GM19328 (cell line): ENCODE results near the gene PCSK4.
A peak's percentile ranks its signal among the peaks of the same experiment; 100 is the strongest.
"Not testable (repeated sequence)": the region's sequence is repeated elsewhere in the genome, so short reads cannot be mapped to it uniquely, and the experiment has no call there.

Experiments used
- ATAC-seq: cut with Tn5 transposase; IDR thresholded peaks from one replicate; pipeline ENCODE4 v1.9.1; 2021; ENCODE audit warnings: mild to moderate bottlenecking, moderate library complexity; ENCODE audit not compliant: unreplicated experiment

PCSK4 gene

DNA sequence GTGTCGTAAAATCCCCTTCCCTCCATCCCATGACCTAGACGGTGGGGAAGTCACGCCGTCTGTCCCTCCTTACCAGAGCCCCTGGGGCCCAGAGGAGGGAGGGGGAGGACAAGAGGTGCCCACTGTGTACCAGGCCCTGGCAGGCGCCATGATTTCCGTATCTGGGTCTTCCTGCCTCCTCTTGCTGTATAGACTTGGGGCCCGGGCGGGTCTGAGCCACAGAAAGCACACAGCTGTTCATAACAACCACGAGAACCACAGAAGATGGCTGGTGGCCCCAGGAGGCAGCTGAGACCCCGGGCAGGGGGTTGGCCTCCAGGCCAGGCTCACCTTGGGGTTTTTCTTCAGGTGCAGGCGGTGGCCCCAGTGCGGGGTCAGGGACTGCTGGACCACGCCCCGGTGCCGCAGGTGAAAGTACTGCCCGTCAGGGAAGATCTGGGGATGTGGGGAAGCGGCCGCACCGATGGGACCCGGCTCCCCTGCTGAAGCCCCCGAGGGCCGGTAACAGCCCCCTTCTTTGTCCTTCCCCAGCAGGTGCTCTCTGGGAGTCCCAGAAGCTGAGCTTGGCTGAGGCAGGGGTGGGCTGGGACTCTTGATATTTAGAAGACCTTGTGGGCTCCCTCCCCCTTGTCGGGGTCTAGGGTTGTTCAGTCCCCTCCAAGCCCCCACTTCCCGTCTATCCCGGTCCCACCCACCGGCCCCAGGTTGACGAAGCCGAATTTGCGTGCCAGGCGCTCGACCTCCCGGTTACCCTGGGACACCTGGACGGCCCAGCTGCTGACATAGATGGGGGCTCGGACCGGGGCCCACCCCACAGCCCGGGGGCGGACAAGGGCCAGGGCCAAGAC is 463 bp downstream of the PCSK4 start:
- ATAC-seq: no peak

DNA sequence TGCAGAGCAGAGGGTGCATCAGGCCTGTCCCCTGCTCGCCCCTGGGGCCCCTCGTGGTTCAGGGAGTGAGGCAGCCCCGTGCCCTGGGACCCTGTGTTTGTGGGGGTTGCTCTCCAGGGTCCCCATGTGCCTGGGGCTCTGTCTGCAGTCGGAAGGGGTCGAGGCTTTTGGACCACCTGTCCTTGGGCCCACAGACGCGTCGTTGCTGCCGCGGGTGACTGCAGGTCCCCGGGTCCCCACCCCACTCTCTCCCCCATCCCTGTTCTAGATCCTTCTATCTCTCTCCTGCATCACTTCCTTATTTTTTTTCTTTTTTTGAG is 1.9 kb downstream of the PCSK4 start:
- ATAC-seq: no peak

DNA sequence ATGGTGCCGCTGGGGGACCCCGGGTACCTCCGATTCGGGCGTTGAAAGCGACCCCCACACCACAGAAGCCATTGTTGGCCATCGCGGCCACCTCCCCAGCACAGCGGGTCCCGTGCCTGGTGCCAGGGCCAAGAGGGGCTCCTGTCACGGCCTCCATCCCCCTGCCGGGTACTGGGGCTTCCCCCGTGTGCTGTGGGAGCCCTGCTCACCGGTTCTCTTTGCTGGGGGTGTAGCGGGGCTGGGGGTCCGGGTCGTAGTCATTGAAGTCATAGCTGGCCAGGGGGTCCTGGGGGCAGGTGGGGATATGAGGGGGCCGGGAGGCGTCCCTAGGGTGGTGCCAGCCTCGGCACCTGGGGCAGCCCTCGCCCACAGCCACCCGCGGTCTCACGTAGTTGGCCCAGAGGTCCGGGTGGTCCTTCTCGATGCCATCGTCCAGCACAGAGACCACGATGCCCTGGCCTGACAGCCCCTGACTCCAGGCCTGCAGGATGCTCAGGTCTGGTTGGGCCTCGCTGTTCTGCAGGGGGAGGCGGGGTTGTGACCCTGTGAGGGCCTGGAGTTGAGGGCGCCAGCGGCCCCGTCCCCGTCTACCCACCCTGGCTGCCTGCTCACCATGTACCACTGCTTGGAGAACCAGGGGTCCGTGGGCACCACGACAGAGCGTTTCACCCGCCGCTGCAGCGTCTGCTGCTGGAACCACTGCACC is 2.4 kb downstream of the PCSK4 start:
- ATAC-seq: no peak

DNA sequence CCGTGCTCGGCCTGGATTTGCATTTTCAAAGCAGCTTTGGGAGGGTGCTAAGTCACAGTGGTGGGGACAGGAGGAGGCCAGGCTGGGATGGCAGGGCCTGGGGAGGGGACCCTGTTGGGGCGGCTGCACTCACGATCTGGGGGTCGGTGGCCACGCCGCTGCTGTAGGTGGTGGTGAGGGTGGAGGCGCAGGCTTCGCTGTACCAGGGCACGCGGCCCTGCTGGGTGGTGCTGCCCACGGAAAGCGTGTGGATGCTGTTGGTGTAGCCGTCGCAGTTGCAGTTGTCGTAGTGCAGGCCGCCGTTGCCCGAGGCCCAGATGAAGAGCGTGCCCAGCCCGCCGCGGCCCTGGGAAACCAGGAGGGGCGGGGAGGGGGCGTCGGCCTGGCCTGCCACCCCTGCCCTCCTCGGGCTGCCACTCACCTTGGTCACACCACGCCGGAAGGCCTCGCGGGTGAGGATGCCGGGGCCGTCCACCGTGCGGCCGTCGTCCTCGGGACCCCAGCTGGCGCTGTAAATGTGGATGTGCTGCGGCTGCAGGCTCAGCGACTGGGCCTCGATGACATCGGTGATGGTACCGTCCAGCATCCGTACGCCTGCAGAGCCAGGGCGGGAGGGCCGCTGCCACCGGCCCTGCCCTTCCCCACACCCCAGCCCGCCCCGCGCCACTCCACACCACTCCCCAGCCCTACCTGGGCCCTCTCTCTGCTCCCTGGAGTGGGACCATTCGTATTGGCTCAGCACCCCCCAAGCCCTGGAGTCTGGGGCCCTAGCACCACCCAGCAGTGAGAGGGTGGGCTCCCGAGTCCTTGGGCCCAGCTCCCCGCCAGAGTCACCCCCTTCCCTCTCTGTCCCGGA is 3.2 kb downstream of the PCSK4 start:
- no peak for ATAC-seq

DNA sequence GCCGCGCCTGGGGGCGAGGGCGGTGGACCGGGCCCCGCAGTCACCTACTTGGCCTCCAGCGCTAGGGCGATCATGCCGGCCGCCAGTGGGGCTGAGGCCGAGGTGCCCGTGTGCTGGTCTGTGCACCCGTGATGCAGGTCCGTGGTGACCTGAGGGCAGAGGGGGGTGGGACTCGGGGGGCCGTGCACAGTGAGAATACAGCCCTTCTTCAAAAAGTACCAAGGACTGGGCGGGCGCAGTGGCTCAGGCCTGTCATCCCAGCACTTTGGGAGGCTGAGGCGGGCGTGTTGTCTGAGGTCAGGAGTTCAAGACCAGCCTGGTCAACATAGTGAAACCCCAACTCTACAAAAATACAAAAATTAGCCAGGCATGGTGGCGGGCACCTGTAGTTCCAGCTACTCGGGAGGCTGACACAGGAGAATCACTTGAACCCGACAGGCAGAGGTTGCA is 6.1 kb downstream of the PCSK4 start:
- no peak for ATAC-seq

DNA sequence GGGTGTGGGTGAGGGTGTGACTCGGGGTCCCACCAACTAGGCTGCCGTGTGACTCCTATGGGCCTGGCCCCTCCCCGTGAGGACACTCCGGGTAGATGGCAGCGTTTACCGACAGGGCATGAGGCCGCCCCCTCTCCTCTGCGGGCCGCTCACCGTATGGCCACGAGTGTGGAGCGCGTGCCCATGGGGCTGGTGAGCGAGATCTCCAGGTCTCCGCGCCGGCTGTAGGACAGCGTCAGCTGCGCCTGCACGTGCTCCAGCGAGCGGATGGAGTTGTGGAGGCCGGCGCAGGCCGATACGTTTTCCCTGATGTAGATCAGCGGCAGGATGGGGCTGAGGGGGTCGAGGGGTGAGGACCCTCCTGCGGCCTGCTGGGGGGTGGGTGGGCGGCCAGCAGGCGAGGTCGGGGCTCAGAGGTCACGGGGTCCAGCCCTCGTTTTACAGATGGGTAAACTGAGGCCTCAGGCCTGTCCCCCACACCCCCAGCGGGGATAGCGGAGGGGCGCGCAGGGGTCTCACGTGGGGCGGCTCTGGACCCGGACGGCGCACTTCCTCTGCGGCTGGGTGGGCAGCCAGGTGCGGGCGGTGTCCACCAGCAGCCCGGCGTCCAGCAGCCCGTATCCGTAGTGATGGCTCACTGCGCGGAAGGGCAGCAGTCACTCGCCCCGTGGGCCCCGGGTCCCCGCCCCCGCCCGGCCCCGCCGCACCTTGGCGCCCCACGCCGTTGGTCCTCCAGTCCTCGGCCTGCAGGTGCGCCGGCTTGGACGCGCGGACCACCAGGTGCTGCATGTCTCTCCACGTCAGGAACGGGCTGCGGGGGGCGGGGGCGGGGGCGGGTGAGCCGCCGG is 6.8 kb downstream of the PCSK4 start:
- ATAC-seq: no peak

DNA sequence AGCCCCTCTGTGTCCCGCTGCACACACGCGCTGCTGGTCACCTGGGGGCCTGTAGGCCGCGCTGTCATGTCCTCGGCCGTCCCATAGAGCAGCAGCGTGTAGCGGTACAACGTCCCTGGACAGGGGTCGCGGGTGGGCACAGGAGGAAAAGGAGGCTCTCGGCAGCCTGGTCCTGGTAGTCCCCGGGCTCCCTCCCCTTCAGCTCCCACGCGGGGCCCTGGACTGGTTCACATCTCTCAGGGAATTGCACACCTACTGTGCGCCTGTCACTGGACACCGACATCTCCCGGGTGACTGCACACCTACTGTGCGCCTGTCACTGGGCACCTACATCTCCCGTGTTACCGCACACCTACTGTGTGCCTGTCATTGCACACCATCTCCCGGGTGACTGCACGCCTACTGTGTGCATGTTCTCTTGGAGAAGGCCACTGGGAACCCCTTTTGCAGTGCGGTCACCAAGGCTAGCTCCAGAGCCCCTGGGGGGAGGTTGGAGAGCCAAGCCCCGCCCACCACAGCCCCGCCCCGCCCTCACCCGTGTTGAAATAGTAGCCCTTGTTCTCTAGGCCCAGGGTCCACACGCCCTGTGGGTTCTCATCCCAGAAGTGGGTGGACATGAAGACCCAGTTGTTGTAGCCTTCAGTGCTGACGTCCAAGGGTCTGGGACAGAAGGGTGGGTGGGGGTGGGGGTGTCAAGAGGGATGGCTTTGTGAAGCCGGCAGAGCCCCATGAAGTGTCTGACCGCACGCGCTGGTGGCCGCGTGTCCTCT is 7.6 kb downstream of the PCSK4 start:
- no peak for ATAC-seq

DNA sequence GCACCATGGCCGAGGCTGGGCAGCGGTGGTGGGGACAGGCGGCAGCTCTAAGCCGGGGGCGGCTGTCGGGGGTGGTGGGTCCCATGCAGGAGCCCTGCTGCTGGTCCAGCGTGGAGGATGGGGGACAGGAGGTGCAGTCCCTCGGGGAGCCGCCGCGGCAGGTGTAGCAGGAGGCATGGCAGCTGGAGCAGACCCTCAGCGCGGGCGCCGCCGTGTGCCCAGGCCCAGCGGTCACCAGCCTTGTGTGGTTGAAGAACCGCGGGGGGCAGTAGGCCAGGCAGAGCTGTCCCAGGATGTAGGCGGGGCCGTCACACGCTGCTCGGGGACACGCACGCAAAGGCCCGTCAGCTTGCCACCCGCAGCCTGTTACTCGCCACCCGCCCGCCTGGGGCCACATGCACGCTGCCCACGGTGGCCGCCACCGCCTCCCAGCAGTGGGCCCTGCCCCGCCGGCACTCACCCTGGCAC is 8.2 kb downstream of the PCSK4 start:
- ATAC-seq: no peak

DNA sequence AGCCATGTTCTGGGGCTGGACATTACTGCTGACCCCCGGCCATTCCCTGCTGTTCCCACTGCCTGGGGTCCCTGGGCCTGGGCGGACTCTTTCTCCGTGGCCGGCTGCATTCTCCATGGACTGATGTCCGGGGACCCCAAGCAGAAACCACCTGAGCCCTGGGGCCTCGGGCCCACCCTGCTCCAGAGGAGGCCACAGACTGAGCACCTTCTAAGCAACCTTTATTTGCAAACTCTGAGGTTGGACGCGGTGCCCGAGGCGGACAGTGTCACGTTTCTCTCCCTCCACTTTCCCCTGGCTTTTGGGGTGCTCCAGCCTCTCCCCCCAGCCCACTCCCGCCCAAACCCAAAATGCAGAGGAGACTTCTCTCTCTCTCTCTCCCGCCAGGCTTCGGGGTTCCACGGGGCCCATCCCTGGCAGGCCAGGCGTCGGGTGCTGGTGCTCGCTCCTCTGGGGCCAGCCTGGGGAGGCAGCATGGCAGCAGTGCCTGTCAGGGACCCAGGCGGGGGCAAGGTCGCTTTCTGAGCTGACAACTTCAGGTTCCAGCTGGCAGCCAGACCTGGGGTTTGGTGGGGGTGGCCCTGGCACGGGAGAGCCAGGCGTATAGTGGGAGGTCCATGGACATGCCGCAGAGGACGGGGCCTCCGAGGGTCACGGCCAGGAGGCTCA is 8.8 kb downstream of the PCSK4 start:
- ATAC-seq: no peak

DNA sequence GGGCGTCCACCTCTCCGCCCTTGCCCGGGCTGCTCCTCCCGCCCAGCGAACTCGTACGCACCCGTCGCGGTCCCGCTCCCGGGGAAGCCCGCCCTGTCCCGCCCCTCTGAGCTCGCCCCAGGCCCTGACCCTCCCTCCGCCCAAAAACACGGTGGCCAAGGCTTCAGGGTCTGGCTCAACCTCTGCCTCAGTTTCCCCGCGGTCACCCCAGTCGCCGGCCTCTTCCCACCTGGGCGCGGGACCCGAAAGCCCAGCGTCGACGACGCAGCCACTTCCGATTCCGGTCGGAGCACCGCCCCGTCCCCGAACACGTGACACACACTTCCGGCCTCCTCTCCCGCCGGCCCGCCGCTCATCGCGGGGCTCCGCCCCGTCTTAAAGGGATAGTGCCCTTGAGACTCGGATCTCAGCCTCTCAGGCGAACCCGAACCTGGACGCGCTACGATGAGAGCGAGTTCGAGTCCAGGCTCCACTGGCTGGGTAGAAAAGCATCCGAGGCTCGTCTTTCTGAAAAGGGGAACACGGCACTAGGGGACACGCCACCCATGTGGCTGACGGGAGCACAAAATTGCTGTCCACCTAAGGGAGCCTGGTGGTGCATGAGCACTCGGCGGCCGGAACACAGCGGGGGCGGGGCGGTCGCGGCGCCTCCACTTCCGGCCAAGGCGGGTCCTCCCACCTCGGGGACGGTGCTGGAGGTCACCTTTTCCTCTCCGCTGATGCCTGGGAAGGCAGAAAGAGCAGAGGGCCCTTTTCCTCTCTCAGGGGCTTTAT is 11.0 kb downstream of the PCSK4 start, which contains the start of gene C19orf25:
TSS of gene C19orf25 (minus strand) at position 282 of the 774 bp plus-strand sequence. CDS start 312 bp downstream, outside the sequence.
- ATAC-seq: peak; percentile 85

DNA sequence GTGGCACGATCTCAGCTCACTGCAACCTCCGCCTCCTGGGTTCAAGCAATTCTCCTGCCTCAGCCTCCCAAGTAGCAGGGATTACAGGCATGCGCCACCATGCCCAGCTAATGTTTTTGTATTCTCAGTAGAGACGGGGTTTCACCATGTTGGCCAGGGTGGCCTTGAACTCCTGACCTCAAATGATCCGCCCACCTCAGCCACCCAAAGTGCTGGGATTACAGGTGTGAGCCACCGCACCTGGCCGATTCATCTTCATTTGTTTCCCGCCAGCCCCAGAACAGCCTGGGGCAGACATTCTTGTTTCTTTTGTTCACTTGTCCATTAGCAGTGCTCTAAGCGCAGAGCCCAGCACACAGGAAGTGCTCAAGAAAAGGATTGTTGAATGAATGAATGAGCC is 13.1 kb downstream of the PCSK4 start:
- not testable (repeated sequence) for ATAC-seq

DNA sequence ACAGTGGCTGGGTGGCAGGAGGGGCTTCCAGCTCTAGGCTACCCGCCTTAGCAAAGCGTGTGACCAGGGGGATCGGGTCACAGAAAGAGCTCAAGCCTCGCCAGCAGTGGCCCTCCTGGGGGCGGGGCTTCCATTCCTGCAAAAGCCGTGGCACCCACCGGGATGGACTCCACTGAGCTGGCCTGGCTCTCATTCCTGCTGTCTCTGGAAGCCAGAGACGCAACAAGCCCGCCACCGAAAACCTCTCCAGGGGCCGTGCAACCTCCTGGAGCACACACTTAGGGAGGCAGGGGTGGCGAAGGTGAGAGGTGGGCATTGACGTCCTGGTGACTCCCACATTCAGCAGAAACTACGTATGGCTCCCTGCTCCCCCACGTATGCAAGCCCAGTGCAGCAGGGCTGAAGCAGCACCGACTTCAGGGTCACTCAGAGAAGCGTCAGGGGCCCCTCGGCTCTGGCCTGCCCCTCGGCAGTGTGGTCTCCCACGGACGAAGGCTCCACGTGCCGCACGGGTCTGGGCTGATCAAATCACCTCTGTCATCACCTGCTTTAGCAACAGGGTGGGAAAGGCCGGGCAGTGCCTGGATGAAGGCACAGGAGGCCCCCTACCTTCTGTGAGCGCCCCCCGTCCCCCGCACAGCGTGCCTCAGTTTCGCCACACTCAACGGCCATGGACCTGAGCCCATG is 14.3 kb downstream of the PCSK4 start:
- ATAC-seq: no peak

DNA sequence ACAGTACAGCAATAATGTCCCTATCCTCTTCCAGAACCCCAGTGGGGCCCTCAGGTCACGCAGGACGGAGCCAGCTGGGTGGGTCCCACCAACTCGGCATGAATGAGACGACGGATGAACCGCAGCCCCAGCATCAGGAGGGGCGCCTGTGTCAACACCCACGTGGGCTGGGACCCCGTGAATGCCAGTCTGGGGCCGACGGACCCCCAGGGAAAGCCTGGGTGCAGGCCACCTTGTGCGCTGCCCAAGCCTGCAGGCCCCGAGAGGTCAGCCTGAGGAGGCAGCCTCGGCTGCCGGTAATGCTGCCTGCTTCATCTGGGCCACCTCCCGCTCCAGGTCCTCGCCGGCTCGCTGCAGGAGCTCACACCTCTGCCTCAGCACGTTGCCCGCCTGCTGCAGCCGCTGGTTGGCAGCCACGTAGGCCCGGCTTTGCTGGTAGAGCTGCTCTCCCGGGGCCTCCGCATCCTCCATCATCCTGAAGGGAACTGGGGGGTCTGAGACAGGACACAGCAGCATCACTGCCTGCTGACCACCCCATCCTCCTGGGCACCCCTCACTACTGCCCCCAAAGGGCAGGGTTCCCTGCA is 15.3 kb downstream of the PCSK4 start:
- ATAC-seq: no peak

DNA sequence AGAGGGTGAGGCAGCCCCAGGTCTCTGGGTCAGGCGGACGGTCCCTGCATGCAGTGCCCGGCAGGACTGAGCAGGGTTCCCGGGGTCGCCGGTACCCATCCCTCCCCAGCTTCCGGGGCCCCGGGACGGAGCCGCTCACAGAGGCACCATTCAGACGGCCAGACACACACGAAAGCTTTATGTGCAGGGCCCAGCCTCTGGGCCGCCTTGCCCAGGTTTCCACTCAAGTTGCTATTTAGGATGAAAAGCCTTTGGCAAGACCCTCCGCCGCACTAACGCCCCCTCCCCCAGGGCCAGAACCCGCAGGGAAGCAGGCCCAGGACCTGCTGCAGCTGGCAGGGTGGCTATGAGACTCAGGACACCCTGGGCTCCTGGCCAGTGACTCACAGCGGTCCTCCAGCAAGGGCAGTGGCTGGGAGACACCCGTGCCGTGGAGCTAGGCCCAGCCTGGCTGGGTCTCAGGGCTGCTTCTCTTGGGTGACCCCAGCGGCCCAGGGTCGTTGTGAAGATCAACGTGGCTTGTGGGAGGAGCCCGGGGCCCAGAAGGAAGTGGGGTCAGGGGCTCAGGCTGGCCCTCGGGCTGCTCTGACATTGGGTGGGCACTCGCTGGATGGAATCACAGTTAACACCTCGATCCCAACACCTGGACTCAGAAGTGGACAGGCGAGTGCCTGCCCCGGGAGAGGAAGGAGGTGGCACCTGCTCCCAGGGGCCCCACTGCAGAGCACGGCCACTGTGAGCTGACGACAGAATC is 16.0 kb downstream of the PCSK4 start:
- no peak for ATAC-seq

DNA sequence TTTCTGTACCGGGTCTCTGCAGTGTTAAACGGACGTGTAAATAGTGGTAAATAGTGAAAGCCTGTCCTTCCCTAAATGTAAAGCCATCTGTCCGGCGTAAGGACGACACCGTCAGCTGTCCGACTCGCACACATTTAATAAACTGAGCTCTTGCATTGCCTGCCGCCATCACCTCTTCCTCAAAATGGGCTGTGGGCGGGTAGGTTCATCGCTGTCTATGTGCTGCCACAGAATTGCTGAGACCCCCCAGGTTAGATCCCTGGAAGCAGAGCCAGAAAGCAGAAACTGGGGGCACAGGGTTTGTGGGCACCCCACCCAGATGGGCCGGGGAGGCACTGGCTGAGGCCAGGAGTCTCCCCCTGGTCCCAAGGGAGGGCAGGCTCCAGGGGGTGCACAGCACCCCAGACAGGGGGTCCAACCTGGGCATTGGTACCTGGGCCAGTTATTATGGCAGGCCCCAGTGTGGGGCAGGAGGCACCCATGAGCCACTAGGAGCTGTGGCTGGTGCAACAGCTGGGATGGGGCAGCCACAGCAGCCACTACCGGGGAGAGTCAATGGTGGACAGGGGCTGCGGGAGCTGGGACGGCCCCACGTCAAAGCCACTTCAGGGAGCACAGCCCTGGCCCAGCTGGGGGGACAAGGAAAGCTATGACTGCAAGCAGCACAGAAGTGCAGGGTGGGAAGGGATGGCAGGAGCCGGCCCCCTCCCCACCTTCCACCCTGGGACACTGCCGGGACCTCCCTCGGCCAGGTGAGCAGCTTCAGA is 16.9 kb downstream of the PCSK4 start:
- no peak for ATAC-seq
